HUDEP-2 (cell line): Measurements from ENCODE around the gene PEMT.

ENCODE experiments used
- DNase-seq, 76 experiments: peaks; one replicate each; lab custom pipeline; 2025; ENCODE audit not compliant: unreplicated experiment in 76 of 76; lab: John Stamatoyannopoulos, UW

PEMT gene

GRCh38 chr17:17605729-17606088 lies 14.2 kb upstream of the PEMT start:
- DNase-seq = no peak

GRCh38 chr17:17605083-17605728 lies 13.7 kb upstream of the PEMT start:
- DNase-seq = no peak

- no peak for DNase-seq
Measured at GRCh38 chr17:17603895-17604225, 12.4 kb upstream of the PEMT start.

GRCh38 chr17:17603178-17603894 lies 11.8 kb upstream of the PEMT start:
- DNase-seq = no peak

GRCh38 chr17:17599965-17600364 lies 8.5 kb upstream of the PEMT start:
- DNase-seq = no peak

GRCh38 chr17:17598003-17598402 lies 6.5 kb upstream of the PEMT start:
- DNase-seq = no peak

GRCh38 chr17:17595755-17596154 lies 4.2 kb upstream of the PEMT start:
- DNase-seq = no peak

GRCh38 chr17:17593222-17593620 lies 1.7 kb upstream of the PEMT start:
- DNase-seq = no peak

- no peak for DNase-seq
Measured at GRCh38 chr17:17590883-17591354, 589 bp downstream of the PEMT start.

- no peak for DNase-seq
Measured at GRCh38 chr17:17590141-17590751, 1.3 kb downstream of the PEMT start.

- no peak for DNase-seq
Measured at GRCh38 chr17:17587614-17588337, 3.7 kb downstream of the PEMT start.

GRCh38 chr17:17582372-17582771 lies 9.1 kb downstream of the PEMT start:
- no peak for DNase-seq

- DNase-seq = no peak
Measured at GRCh38 chr17:17581509-17581908, 10.0 kb downstream of the PEMT start.

GRCh38 chr17:17580662-17581470 lies 10.6 kb downstream of the PEMT start:
- DNase-seq = no peak

GRCh38 chr17:17579691-17580090 lies 11.8 kb downstream of the PEMT start:
- no peak for DNase-seq

GRCh38 chr17:17577373-17577772 lies 14.1 kb downstream of the PEMT start:
- DNase-seq = no peak

GRCh38 chr17:17576772-17577234 lies 14.7 kb downstream of the PEMT start:
- no peak for DNase-seq

GRCh38 chr17:17575360-17576251 lies 15.9 kb downstream of the PEMT start:
- DNase-seq = no peak

- DNase-seq = no peak
Measured at GRCh38 chr17:17573912-17574311, 17.6 kb downstream of the PEMT start.
